Ascending aorta (tissue), 2 donors: ENCODE data around the gene KLK3. TPM values are rescaled to one million over a fixed set of nuclear protein-coding genes. Genes with fewer than 3 reads are reported as not detected.

Source experiments
- DNase-seq, 2 donors: peaks; one replicate each; pipeline ENCODE4 v3.0.0-alpha.2; 2019; ENCODE audit warnings: low spot score in 2 of 2
- H3K27ac ChIP-seq, 2 donors: fragments of 200-600 bp; sonication (generic); one replicate each; pipeline ENCODE4 v1.5.1; 2016 to 2017; ENCODE audit warnings: mild to moderate bottlenecking in 1 of 2
- H3K27me3 ChIP-seq: fragments of 200-600 bp; sonication (generic); one replicate; pipeline ENCODE4 v1.5.1; 2017
- H3K36me3 ChIP-seq, 2 donors: fragments of 200-600 bp; sonication (generic); one replicate each; pipeline ENCODE4 v1.5.1; 2016
- H3K4me1 ChIP-seq, 2 donors: fragments of 200-600 bp; sonication (generic); one replicate each; pipeline ENCODE4 v1.5.1; 2016 to 2017; ENCODE audit warnings: mild to moderate bottlenecking in 1 of 2
- H3K4me3 ChIP-seq, 2 donors: fragments of 200-600 bp; sonication (generic); one replicate each; pipeline ENCODE4 v1.5.1; 2016 to 2017; ENCODE audit warnings: mild to moderate bottlenecking in 1 of 2
- H3K9me3 ChIP-seq, 2 donors: fragments of 200-600 bp; sonication (generic); one replicate each; pipeline ENCODE4 v1.5.1; 2016
- CTCF ChIP-seq, 3 experiments: fragments of 200-600 bp in 2 of 3; fragments of 450-650 bp in 1 of 3; sonication (generic) in 2 of 3; IDR thresholded peaks; one replicate each; pipeline ENCODE4 v1.5.1; 2016 to 2019; ENCODE audit warnings: antibody characterized with exemption in 3 of 3, mild to moderate bottlenecking in 1 of 3, moderate library complexity in 1 of 3
- intact Hi-C: fragments of 100-400 bp; cut with DNase I; formaldehyde crosslinking; loops from one replicate; pipeline ENCODE4 v1.15.1; 2023
- total RNA-seq: library from RNA; depleted of rRNA; stranded (reverse); fragments of >200 nt; gene quantifications from one replicate; pipeline ENCODE4 v1.1.0, GENCODE V29; 2016

Gene KLK3
- total RNA-seq, 1 donor from 2014 or later = not detected

- no peaks in the 10 kb centered on the region for H3K4me1 ChIP-seq
- no peak for TF ChIP-seq CTCF (IDR thresholded peaks at IDR 0.05)
- DNase-seq = no peak
- H3K27me3 ChIP-seq = peaks cover 11% of the 10 kb centered on the region
- H3K9me3 ChIP-seq = no peaks in the 10 kb centered on the region
- H3K4me3 ChIP-seq = peak overlapping the region; percentile 17 to 34
- H3K27ac ChIP-seq = no peak overlapping the region
- intact Hi-C loops = no loop called here
- H3K36me3 ChIP-seq = no peaks in the 10 kb centered on the region
These were observed 36.5 kb upstream of the KLK3 start for GRCh38 chr19:50817941-50818858.

DNA sequence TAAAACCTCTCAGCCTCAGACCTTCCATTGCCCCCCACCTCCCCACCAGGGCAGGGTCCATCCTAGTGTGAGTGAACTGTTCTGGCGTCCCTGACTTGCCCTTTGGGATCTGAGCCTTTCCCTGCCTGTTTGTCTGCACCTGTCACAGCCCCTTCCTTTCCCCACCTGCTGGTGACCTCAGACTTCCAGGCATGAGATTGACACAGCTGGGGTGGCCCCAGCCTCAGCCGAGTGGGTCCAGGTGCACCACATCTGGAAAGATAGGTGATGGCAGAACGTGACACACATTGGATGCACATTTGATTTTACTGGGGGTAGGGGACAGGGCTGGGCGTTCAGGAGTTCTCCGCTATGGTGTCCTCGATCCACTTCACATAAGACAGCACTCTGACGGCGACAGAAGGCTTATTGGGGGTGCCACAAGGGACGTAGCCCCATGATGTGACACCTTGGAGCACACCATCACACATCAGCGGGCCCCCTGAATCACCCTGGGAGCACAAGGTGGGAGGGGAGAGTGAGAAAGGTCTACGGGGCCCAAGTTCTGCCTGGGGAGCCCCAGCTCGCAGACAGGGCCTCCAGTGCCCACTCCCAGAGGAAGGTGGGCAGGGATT lies 35.7 kb upstream of the KLK3 start:
- Histone ChIP-seq H3K4me1 (no peaks in the 10 kb centered on the region), H3K9me3 (no peaks in the 10 kb centered on the region), H3K27ac (no peak overlapping the region), H3K36me3 (no peaks in the 10 kb centered on the region), H3K27me3 (peaks cover 11% of the 10 kb centered on the region), H3K4me3 (no peak overlapping the region)
- no peak for DNase-seq
- intact Hi-C loops = no loop called here
- TF ChIP-seq CTCF (IDR thresholded peaks at IDR 0.05) = no peak

DNA sequence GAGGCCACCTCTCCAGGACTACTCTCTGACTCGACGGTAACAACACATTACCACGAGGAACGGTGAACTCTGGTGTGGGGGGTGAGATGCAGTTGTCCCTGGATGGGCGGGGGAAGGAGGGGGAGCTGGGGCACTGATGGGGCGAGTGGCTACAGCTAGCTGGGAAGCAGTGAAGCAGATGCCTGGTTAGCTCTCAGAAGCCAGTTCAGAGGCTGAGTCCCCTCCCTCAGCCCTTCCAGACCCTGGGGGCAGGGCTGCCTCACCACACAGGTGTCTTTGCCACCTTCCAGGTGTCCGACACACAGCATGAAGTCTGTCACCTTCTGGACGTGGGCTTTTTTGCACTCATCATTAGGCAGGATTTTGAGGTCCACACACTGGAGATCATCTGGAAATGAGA lies 35.1 kb upstream of the KLK3 start:
- Histone ChIP-seq H3K27me3 (peaks cover 11% of the 10 kb centered on the region), H3K27ac (no peak overlapping the region), H3K9me3 (no peaks in the 10 kb centered on the region), H3K4me3 (no peak overlapping the region), H3K4me1 (no peaks in the 10 kb centered on the region), H3K36me3 (no peaks in the 10 kb centered on the region)
- TF ChIP-seq CTCF (IDR thresholded peaks at IDR 0.05) = no peak
- intact Hi-C loops = no loop called here
- no peak for DNase-seq

DNA sequence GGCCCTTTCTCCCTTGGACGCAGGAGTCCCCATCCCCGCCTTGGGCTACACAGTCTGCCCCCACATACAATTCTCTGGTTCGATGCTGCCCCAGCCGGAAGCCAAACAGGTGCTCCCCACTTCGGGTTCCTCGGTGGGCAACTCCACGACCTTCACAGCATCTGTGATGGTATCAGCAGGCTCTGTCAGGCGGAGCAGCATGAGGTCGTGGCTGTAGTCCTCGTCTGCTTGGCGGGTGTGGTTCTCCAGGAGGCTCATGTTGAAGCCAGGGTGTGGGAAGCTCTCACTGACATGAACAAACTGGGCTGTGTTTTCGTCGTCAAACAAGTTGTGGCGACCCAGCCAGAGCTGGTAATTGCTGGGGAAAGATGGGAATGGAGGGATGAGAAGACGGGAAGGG lies 34.6 kb upstream of the KLK3 start:
- Histone ChIP-seq H3K36me3 (no peaks in the 10 kb centered on the region), H3K27me3 (peaks cover 11% of the 10 kb centered on the region), H3K27ac (no peak overlapping the region), H3K4me1 (no peaks in the 10 kb centered on the region), H3K4me3 (no peak overlapping the region), H3K9me3 (no peaks in the 10 kb centered on the region)
- intact Hi-C loops = no loop called here
- no peak for TF ChIP-seq CTCF (IDR thresholded peaks at IDR 0.05)
- no peak for DNase-seq

- Histone ChIP-seq H3K9me3 (no peaks in the 10 kb centered on the region), H3K36me3 (no peaks in the 10 kb centered on the region), H3K4me1 (no peaks in the 10 kb centered on the region), H3K4me3 (no peak overlapping the region), H3K27ac (no peak overlapping the region), H3K27me3 (peaks cover 11% of the 10 kb centered on the region)
- DNase-seq = no peak
- intact Hi-C loops = no loop called here
- TF ChIP-seq CTCF (IDR thresholded peaks at IDR 0.05) = no peak
These were observed 34.0 kb upstream of the KLK3 start for GRCh38 chr19:50820549-50821247.
